Measurements from ENCODE around the gene ZNF775.

ZNF775 gene

DNA sequence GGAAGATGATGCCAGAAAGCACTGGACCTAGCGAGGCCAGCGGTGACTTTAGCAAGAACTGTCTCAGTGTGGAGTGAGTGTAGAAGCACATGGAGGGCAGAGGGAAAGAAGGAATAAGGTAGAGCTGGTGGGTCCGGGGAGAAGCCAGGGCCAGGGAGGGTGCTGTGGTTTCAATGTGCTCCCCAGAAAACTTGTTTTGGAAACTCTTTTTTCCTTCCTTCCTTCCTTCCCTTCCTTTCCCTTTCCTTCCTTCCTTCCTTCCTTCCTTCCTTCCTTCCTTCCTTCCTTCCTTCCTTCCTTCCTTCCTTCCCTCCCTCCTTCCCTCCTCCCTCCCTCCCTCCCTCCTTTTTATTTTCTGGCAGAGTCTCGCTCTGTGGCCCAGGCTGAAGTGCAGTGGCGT, 32.2 kb upstream of the ZNF775 start:
- DNase-seq (ENCODE audit: low spot score), result no peak

DNA sequence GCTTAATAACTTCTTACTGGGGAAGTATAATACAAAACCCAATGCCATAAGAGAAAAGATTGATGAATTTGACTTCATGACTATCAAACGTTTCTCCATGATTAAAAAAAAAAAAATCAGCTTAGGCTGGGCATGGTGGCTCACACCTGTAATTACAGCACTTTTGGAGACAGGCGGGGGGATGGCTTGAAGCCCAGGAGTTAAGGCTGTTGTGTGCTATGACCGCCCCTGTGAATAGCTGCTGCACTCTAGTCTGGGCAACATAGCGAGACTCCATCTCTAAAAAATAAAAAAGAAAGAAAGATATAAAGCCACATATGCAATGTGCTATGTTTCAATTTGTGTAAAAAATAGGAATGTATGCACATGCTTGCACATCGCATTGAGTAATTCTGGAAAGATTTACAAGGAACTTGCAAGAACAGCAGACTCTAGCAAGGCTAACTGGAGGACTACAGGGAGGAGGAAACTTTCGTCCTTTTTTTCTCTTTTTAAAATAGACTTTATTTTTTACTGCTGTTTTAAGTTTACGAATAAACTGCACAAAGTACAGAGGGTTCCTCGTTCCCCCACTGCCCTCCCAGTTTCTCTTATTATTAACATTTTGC, 27.4 kb upstream of the ZNF775 start:
- DNase-seq (ENCODE audit: low spot score), result no peak

DNA sequence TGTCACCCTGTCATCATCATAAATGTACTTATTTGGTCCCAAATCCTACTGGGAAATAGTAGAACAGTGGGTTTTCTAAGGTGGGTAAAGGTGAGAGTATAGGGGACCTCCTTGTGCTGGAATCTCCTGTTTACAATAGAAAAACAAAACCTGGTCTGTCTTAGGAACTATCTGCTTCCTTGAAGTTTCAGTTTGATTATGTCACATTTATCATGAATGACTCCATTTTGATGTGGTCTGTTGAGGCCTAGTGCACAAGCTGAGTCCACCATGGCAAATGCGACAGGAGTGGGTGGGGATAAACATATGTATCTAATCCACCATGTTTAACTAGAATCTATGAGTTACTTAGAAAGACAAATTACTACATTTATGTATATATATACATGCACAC, 23.5 kb upstream of the ZNF775 start:
- no peak for DNase-seq (ENCODE audit: low spot score)

DNA sequence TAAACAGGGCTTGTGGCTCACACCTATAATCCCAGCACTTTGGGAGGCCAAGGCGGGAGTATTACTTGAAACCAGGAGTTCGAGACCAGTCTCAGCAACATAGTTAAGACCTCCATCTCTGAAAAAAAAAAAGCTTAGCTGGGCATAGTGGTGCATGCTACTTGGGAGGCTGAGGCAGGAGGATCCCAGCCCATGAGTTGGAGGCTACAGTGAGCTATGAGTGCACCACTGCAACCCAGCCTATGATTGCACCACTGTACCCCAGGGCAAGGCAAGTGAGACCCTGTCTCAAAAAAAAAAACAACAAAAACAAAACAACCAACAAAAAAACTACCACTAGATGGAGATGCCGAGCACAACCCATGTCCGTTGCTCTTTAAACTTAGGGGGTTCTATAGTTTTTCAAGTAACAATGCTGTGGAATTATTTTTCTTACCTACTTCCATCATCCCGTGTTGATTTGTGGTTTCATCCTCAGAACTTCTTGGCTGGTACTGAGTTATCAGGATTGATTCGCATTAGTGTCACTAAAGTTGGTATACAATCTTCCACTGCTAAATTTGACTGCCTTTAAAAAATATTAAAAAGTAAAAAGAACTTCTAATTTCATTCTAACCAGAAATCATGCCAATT, 22.7 kb upstream of the ZNF775 start:
- peak; percentile 47 for DNase-seq (ENCODE audit: low spot score)

DNA sequence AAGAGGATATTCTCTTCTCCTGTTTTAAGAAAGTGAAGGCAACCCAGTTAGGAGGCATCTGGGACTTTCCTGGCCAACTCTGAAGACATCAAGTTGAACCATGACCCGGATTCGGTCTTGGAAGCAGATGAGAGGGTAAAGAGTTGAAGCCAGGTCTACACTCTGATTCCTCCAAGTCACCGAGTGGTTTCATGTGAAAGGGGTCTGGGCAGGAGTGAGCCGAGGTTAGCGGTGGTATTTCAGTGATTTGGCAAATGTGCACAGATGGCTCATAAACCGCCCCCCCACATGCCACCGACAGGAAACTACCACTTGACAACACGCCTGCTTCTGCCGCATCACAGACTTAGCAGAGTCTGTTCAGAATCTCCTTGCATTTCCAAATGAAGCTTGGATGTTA, 21.9 kb upstream of the ZNF775 start:
- no peak for DNase-seq (ENCODE audit: low spot score)

DNA sequence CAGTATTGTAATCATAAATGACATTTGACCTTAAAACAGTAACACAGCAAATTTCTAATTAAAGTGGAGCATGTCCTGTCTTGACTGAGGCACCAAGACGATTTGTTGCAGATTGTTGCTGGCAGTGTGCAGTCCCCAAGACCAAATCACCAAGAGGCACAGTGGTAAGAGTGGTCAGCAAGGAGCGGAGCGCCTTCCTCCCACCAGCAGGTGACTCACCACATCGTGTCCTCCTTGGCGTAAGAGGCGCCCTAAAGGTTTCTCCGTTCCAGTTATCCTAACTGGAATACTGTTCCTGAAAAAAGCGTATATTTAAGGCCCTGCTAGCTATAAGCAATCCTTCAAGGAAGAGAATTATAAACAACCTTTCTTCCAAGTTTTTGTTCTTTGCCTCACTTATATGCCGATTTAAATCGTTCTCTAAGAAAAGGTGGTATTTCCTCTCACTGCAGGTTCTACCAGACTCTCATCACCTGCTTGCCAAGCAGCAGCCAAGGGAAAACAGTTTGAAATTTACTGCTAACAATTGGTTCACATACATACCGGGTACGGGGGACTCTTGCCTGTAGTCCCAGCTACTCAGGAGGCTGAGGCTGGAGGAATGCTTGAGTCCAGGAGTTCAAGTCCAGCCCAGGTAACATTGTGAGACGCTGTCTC, 21.2 kb upstream of the ZNF775 start:
- DNase-seq (ENCODE audit: low spot score), result no peak

DNA sequence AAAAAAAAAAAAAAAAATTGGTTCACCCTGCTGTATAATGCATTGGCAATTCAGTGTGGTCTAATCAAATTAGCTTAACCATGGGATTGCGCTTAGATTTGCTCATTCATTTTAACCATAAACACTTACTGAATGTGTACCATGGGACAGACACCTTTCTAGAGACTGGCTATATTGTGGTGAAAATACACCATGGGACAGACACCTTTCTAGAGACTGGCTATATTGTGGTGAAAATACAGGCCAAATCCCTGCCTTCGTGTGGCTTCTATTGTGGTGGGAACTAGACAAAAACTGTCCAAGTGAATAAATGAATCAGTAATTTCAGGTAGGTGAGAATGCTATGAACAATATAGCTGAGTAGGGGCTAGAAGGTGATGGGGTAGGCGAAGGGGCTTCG, 20.7 kb upstream of the ZNF775 start:
- DNase-seq (ENCODE audit: low spot score), result no peak

DNA sequence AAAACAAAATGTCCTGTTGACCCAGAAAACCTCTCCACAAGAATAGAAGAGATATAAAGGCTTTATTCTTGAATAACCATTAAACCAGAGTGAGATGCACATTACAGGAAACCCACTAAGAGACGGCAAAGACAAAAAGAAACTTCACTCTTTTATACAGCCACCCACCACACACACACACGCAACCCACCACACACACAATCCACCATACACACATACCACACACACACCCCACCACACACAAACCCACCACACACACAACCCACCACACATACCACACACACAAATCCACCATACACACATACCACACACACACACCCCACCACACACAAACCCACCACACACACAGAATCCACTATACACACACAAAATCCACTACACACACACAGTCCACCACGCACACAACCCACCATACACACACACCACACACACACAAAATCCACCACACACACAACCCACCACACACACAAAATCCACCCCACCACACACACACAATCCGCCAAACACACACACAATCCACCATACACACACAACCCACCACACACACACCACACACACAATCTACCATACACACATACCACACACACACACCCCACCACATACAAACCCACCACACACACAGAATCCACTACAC, 20.0 kb upstream of the ZNF775 start:
- no peak for DNase-seq (ENCODE audit: low spot score)

DNA sequence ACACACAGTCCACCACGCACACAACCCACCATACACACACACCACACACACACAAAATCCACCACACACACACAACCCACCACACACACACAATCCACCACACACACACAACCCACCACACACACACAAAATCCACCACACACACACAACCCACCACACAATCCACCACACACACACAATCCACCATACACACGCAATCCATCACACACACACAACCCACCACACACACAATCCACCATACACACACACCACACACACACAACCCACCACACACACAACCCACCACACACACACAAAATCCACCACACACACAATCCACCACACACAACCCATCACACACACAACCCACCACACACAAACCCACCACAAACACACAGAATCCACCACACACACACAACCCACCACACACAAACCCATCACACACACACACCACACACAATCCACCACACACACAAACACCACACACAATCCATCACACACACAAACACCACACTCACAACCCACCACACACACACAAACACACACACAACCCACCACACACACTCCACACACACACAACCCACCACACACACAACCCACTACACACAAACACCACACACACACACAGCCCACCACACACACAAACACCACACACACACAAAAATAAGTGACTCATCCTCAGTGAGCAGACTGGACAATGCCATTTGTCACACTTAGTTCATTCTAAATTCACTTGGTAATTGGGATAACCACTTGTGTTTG, 19.3 kb upstream of the ZNF775 start:
- DNase-seq (ENCODE audit: low spot score), result no peak

DNA sequence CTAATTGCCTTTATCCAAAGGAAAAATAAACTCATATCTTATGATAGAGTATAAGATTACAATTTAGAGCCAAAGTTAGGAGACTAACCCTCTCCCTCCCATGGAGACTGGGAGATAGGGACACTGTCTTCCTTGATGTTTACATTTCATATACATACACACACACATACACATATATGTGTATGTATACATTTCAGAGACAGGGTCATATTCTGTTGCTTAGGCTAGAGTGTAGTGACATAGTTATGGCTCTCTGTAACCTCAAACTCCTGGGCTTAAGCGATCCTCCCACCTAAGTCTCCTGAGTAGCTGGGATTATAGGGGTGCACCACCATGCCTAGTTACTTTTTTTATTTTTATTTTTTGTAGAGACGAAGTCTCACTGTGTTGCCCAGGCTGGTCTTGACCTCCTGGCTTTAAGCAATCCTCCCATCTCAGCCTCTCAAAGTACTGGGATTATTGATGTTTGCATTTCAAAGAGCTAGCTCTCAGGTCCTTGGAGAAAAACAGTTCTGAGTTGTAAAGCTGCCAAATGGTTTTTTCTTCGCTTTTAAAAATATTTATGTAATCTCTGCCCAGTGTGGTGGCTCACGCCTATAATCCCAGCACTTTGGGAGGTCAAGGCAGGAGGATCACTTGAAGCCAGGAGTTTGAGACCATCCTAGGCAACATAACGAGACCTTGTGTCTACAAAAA, 18.6 kb upstream of the ZNF775 start:
- DNase-seq (ENCODE audit: low spot score), result no peak

DNA sequence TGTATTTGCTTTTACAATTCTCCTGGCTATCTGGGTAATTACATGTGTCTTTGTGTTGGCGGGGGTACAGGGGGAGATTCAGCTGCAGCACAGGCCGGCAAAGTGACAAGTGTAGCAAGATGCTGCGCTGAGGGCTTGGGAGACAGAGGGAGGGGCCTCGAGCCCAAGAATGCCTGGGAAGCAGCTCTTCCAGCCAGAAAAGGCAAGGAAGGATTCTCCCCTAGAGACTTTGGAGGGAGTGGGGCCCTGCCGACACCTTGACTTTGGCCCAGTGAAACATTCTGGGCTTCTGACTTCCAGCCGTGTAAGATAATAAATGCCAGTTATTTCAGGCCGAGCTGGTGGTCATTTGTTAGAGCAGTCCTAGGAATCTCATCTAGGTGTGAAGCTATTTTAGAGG, 17.7 kb upstream of the ZNF775 start:
- DNase-seq (ENCODE audit: low spot score), result no peak

DNA sequence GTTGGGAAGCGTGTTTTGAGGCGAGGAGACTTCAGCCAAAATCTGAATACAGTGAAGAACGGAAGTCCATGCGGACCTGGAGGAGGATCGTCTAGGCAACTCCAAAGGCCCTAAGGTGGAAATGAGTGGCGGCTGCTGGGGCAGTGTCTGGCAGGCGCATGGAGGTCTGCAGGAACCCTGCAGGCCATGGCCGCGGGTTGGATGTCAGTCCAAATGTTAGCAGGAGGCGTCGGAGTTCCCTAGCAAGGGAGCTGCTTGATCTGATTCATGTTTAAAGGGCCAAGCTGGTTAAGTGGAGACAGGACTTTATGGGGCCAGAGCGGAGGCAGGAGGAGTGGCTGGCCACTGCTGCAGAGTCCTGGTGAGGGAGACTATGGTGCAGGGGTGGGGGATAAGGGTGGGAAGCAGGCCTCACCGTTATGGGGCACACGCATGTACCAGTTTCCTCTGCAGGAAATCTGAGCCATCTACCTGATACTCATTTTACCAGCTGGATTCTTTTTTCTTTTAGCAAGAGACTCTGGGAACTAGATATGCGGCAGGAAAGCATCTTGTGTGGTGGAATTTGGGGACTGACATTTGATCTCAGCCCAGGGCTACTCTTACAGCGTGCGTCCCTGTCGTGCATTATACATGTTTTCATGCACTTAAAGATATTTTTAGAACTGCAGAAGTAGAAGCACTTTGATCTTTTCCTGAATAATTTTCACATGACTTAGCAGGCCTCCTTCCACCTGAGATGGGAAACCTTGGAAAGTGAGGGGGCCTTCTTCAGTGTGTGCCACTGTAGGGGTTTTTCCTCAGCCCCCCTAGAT, 17.1 kb upstream of the ZNF775 start:
- DNase-seq (ENCODE audit: low spot score), result no peak

DNA sequence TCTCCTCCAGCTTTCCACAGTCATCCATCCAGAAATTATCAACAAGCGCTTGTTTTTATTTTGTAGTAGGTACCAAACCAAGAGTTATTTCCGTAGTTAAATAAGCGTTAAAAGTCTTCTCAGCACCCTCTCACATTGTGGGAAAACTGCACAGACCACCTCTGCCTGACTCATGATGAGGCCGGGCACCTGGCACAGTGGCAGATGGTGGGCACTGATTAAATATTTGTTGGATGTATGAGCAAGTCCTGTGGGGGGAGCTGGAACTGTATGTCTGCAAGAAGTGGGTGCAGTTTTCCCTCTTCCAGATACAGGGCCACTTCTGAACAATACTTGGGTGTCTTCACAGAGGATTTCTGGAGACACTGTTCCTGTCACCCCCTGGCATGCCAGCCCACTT, 15.8 kb upstream of the ZNF775 start:
- no peak for DNase-seq (ENCODE audit: low spot score)

DNA sequence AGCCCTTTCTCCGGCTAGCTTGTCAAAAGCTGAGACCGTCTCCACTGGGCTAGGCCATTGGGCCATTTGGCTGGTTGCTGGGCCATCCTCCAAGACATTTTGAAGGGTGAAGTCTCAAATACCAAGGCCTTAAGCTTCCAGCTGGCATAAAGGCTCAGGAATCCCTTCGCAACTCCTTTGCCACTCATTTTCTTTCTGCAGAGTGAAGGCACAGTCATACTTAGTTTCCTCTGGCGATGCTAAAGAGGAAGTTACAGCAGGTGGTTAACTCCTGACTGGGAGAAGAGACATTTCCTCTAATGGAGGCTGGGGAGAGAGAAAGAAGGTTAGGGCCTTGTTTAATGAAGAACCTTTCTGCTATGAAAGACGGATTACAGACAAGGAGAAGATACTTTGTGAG, 15.3 kb upstream of the ZNF775 start:
- no peak for DNase-seq (ENCODE audit: low spot score)

DNA sequence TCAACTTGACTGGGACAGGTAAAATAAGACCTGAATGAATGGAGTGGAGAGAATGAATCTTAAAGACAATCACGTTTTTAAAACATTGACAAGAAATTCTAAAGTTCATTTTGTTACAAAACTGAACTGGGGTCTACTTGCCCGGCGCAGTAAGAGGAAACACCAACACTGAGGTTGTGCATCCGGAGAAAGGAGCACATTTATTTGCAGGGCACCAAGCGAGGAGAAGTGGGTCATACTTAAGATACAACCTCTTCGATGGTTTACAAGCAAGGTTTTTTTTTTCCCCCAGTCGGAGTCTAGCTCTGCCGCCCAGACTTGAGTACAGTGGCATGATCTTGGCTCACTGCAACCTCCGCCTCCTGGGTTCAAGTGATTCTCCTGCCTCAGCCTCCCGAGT, 13.9 kb upstream of the ZNF775 start:
- no peak for DNase-seq (ENCODE audit: low spot score)

DNA sequence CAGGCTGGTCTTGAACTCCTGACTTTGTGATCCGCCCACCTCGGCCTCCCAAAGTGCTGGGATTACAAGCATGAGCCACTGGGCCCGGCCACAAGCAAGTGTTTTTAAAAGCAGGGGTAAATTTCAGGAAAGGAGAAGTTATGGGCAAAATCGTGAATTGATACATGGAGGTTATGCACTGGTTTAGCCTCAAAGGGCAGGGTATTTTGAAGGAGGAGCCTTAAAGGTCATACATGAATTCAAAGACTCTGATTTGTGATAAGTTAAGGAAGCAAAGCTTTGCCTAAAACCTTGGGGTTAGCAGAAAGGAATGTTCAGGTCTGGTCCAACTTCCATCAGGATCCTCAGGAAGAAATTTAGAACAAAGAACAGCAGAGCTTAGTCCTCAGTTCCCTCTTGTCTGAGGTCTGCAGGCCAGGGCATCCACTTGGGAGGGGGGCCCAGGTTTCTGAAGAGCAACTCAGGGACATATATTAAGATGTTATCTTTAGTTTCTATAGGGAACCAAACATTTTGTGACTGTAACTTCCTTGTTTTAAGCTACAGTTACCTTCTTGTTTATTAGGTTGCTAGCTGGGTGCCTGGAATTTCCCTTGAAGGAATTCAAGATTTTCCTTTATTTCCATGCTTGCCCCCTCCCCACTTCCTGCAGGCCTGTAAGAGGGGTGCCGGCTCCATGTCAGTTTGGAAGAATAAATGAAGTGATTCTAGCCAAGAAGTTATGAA, 13.3 kb upstream of the ZNF775 start:
- no peak for DNase-seq (ENCODE audit: low spot score)

DNA sequence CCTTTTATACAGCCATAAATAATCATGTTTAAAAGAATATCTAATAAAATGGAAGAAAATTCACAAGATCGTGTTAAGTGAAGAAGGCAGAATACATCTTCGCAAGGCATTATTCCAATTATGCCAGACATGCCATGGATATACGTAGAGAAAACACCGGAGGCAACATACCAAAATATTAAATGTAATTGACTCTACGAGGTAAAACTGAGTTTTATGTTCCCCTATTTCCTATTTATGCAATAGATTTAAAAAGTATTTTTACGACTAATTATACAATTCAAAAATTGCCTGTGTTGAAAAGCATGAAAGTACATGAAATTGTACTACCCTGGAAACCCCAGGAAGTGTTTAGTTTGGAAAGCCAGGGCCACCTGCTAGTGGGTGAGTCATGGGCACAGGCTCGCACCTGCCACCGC, 11.4 kb upstream of the ZNF775 start:
- DNase-seq (ENCODE audit: low spot score), result no peak

DNA sequence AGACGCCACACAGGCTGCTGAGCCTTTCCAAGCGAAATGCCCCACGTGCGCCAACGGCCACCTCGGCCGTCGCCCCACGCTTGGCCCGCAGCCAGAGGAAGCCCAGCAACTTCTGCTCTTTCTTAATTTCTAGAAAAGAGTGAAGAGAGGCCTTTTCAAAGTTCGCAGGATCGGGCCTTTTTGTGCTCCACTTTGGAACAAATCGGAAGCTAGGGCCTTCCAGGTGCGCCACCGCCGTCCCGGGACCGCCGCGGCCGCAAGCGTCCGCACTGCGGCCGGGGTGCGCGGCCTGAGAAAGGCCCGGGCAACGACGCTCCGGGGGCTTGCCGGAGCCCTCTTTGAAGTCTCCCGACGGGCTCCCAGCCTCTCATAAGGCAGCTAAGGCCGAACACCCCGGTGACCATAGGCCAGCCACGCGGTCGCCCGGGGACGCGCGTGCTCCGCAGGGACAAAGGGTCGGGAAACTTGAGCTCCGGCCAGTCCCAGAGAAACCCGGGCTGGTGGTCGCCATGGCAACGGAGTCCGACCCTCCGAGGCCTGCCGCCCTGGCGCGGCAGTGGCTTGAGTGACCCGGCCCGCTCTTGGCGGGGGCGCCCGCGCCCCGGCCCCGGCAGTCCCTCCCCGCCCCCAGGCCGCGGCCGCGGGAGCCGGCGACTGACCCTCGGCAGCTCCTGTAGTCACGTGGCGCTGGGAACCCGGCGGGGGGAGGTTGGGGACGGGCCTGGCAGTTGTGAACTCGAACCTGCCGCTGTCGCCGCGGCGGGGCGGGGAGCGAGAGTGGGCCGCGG, 10.8 kb upstream of the ZNF775 start, which contains the start of gene REPIN1:
Gene REPIN1, plus strand, starts transcription at position 727 of the 788 bp plus-strand sequence. CDS start 890 bp downstream, outside the sequence.
- DNase-seq (ENCODE audit: low spot score), result peak; percentile 95

All from LoVo (cell line).